ENCODE measurements around the gene SLC22A23. TPM values are rescaled to one million over a fixed set of nuclear protein-coding genes. Genes with fewer than 3 reads are reported as not detected.

SLC22A23 gene
- polyA plus RNA-seq, 1 donor (not counting 4 experiments of a cell fraction or from before 2014, with no cell fraction given): 4.3 TPM

DNA sequence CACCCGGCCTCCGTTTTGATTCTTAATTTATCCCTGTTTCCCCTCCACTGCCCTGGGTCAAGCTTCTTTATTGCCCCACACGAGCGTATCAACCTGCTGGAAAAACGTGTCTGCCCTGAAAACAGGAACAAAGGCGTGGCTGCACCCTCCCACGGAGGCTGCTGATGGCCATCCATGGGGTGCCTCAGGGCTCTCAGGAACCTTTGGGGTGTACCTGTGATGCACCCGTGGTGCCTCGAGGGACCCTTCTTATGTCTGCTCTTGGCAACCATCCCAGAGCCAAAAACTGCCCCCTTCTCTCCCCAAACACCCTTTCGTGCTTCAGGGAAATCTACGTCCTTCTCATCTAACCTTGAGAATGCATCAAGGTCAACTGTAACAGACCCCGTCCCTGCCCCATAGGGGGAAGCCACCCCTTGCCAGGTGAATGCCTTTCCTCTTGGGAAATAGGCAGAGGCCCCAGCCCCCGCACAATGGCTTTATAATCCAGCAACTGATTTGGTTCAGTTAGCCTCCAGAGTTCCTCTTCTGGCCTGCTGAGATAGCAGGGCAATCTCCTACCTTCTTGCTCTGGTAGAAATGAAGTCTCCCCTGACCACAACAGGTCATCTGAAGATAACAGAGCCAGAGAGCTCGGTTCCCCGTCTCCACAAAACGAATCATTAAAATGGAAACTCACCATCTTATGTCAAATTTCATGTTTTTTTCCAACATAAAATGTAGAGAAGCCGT is 168.7 kb downstream of the SLC22A23 start:
- Histone ChIP-seq H3K4me1 (ENCODE audit: control insufficient read depth, extremely low read depth, insufficient read depth, low read length) (peaks cover 2% of the 10 kb centered on the region), H3K79me2 (ENCODE audit: control insufficient read depth, insufficient read depth, low read length) (no peaks in the 10 kb centered on the region), H3K4me3 (ENCODE audit: control insufficient read depth in 2 of 3, extremely low read depth in 1 of 3, insufficient read depth in 2 of 3, low read depth in 1 of 3, low read length in 3 of 3) (no peak overlapping the region), H3K9me3 (ENCODE audit: control insufficient read depth, low read depth, low read length) (no peaks in the 10 kb centered on the region), H3K36me3 (ENCODE audit: control insufficient read depth in 2 of 2, extremely low read depth in 1 of 2, insufficient read depth in 2 of 2, low read length in 2 of 2) (peaks cover 0 to 10% of the 10 kb centered on the region in 2 experiments), H4K20me1 (ENCODE audit: control insufficient read depth, extremely low read depth, insufficient read depth, low read length) (no peaks in the 10 kb centered on the region), H3K27ac (ENCODE audit: control insufficient read depth, insufficient read depth, low read length) (no peak overlapping the region), H3K27me3 (ENCODE audit: control insufficient read depth, extremely low read depth, insufficient read depth, low read length) (no peaks in the 10 kb centered on the region), H3K4me2 (ENCODE audit: control insufficient read depth, extremely low read depth, insufficient read depth, low read depth, low read length) (no peak overlapping the region), H2AFZ (ENCODE audit: control insufficient read depth, low read length) (no peak overlapping the region), H3K9me1 (ENCODE audit: control insufficient read depth, extremely low read depth, insufficient read depth, low read length) (no peaks in the 10 kb centered on the region), H3K9ac (ENCODE audit: control insufficient read depth, extremely low read depth, insufficient read depth, low read length) (no peak overlapping the region)
- dilution Hi-C loops (cut with MboI; ENCODE audit: extremely low pct_ligation_motif_present, low sequenced_read_pairs): no loop called here
- peak; percentile 23 for FAIRE-seq
- no peak for DNase-seq (ENCODE audit: low read depth, low spot score)
- no peak for TF ChIP-seq EZH2 (IDR thresholded peaks at IDR 0.05; ENCODE audit: low read length)
- TF ChIP-seq, protein P1, sequence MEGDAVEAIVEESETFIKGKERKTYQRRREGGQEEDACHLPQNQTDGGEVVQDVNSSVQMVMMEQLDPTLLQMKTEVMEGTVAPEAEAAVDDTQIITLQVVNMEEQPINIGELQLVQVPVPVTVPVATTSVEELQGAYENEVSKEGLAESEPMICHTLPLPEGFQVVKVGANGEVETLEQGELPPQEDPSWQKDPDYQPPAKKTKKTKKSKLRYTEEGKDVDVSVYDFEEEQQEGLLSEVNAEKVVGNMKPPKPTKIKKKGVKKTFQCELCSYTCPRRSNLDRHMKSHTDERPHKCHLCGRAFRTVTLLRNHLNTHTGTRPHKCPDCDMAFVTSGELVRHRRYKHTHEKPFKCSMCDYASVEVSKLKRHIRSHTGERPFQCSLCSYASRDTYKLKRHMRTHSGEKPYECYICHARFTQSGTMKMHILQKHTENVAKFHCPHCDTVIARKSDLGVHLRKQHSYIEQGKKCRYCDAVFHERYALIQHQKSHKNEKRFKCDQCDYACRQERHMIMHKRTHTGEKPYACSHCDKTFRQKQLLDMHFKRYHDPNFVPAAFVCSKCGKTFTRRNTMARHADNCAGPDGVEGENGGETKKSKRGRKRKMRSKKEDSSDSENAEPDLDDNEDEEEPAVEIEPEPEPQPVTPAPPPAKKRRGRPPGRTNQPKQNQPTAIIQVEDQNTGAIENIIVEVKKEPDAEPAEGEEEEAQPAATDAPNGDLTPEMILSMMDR (optimal IDR thresholded peaks at IDR 0.05 in 1 of 3, IDR thresholded peaks at IDR 0.05 in 1 of 3, conservative IDR thresholded peaks at IDR 0.05 in 1 of 3; ENCODE audit: extremely low read depth in 1 of 3, insufficient read depth in 2 of 3, low read length in 3 of 3): no peak

- H3K4me1 ChIP-seq (ENCODE audit: control insufficient read depth, extremely low read depth, insufficient read depth, low read length): peaks cover 5% of the 10 kb centered on the region
- H3K27me3 ChIP-seq (ENCODE audit: control insufficient read depth, extremely low read depth, insufficient read depth, low read length): no peaks in the 10 kb centered on the region
- no peaks in the 10 kb centered on the region for H3K9me1 ChIP-seq (ENCODE audit: control insufficient read depth, extremely low read depth, insufficient read depth, low read length)
- DNase-seq (ENCODE audit: low read depth, low spot score) (no peak), FAIRE-seq (no peak)
- no peak overlapping the region for H2AFZ ChIP-seq (ENCODE audit: control insufficient read depth, low read length)
- H3K9ac ChIP-seq (ENCODE audit: control insufficient read depth, extremely low read depth, insufficient read depth, low read length): no peak overlapping the region
- dilution Hi-C loops (cut with MboI; ENCODE audit: extremely low pct_ligation_motif_present, low sequenced_read_pairs): no loop called here
- peaks cover 0 to 10% of the 10 kb centered on the region in 2 experiments for H3K36me3 ChIP-seq (ENCODE audit: control insufficient read depth in 2 of 2, extremely low read depth in 1 of 2, insufficient read depth in 2 of 2, low read length in 2 of 2)
- H3K27ac ChIP-seq (ENCODE audit: control insufficient read depth, insufficient read depth, low read length): no peak overlapping the region
- peaks cover under 1% of the 10 kb centered on the region for H4K20me1 ChIP-seq (ENCODE audit: control insufficient read depth, extremely low read depth, insufficient read depth, low read length)
- H3K4me3 ChIP-seq (ENCODE audit: control insufficient read depth in 2 of 3, extremely low read depth in 1 of 3, insufficient read depth in 2 of 3, low read depth in 1 of 3, low read length in 3 of 3): no peak overlapping the region
- H3K4me2 ChIP-seq (ENCODE audit: control insufficient read depth, extremely low read depth, insufficient read depth, low read depth, low read length): no peak overlapping the region
- no peaks in the 10 kb centered on the region for H3K9me3 ChIP-seq (ENCODE audit: control insufficient read depth, low read depth, low read length)
- no peaks in the 10 kb centered on the region for H3K79me2 ChIP-seq (ENCODE audit: control insufficient read depth, insufficient read depth, low read length)
- TF ChIP-seq EZH2 (IDR thresholded peaks at IDR 0.05; ENCODE audit: low read length): no peak
- TF ChIP-seq, protein P1 (optimal IDR thresholded peaks at IDR 0.05 in 1 of 3, IDR thresholded peaks at IDR 0.05 in 1 of 3, conservative IDR thresholded peaks at IDR 0.05 in 1 of 3; ENCODE audit: extremely low read depth in 1 of 3, insufficient read depth in 2 of 3, low read length in 3 of 3): no peak
Measured at GRCh38 chr6:3287308-3287707, 169.5 kb downstream of the SLC22A23 start.

Data from keratinocyte (primary cell).